T-helper 2 cell treated with Interferon-gamma antibody and Interleukin-4, amounts not matched to agents 5 μg/mL and 100 μg/mL, for 36 hours (primary cell): ENCODE results near the gene PCSK6.

Experiments
- DNase-seq: peaks from one replicate; pipeline ENCODE4 v3.0.0; 2021; ENCODE audit warnings: low spot score
- H3K27ac Mint-ChIP-seq: one replicate; pipeline ENCODE4 v1.8.0; 2021; ENCODE audit warnings: mild to moderate bottlenecking, mixed read lengths
- H3K27me3 Mint-ChIP-seq: one replicate; pipeline ENCODE4 v1.8.0; 2021; ENCODE audit warnings: low read depth, mixed read lengths
- H3K36me3 Mint-ChIP-seq: one replicate; pipeline ENCODE4 v1.8.0; 2021; ENCODE audit warnings: low read depth, mixed read lengths
- H3K4me1 Mint-ChIP-seq: one replicate; pipeline ENCODE4 v1.8.0; 2021; ENCODE audit warnings: low read depth, mixed read lengths
- H3K4me3 Mint-ChIP-seq: one replicate; pipeline ENCODE4 v1.8.0; 2022; ENCODE audit warnings: mild to moderate bottlenecking, moderate library complexity, mixed read lengths
- H3K9me3 Mint-ChIP-seq: one replicate; pipeline ENCODE4 v1.8.0; 2021; ENCODE audit warnings: mixed read lengths

Gene PCSK6

DNA sequence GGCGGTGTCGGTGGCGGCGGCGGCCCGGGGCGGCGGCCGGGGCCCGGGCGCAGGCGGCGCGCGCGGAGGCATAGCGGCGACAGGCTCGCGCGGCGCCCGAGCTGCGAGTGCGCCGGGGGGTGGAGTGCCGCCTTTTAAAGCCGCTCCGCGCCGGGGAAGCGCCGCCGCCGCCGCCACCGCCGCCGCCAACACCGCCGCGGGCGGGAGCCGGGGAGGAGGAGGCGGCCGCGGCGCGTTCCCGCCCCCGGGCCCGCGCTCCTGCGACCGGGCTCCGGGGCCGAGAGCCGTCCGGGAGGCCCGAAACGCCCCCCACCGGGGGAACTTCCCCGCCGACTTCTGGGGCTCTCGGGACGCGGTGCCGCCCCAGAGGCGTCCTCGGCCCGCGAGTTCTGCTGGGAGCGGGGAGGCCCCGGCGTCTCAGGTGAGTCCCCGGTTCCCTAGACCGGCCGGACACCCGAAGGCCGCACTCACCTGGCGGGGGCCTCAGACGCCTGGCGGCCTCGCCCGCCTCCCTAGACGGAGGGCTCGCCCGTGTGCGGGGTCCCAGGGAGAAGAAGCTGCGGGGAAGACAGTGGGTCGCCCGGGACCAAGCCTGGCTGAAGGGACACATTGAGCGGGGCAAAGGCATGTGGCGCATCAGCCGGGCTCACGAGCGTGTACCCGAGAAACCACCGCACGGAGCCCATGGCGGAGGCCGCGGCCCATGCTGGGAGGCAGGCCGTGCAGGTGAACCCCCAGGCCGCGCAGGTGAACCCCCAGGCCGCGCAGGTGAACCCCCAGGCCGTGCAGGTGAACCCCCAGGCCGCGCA lies at the start of gene PCSK6:
PCSK6 (minus strand) TSS at position 109 of the 809 bp plus-strand sequence; CDS start at position 72, 37 bp downstream.
- H3K27me3 Mint-ChIP-seq, result peaks cover 71% of the 10 kb centered on the region
- H3K27ac Mint-ChIP-seq, result no peak within 1 kb of the TSS
- H3K4me3 Mint-ChIP-seq, result peak within 1 kb of the TSS; percentile 43
- no peaks in the 10 kb centered on the region for H3K9me3 Mint-ChIP-seq
- H3K36me3 Mint-ChIP-seq, result no peaks in the 10 kb centered on the region
- no peak for DNase-seq
- no peaks in the 10 kb centered on the region for H3K4me1 Mint-ChIP-seq

DNA sequence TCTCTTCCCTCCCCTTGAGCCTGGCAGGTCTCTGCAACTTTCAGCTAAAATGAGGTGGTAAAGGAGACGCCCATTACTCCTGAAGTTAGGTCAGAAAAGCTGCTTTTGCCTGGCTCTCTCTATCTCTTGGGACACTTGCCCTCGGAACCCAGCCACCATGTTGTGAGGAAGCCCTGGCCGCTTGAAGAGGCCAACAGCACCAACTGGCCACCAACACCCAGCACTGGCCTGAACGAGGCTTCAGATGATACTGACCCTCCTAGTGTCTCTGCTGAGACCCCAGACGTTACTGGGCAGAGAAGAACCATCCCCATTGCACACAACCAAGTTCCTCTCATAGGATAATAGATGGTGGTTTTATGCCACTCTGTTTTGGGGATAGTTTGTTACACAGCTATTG lies 49.5 kb upstream of the PCSK6 start:
- no peaks in the 10 kb centered on the region for H3K27me3 Mint-ChIP-seq
- DNase-seq, result no peak
- no peaks in the 10 kb centered on the region for H3K9me3 Mint-ChIP-seq
- no peak overlapping the region for H3K27ac Mint-ChIP-seq
- no peaks in the 10 kb centered on the region for H3K36me3 Mint-ChIP-seq
- no peak overlapping the region for H3K4me3 Mint-ChIP-seq
- no peaks in the 10 kb centered on the region for H3K4me1 Mint-ChIP-seq

DNA sequence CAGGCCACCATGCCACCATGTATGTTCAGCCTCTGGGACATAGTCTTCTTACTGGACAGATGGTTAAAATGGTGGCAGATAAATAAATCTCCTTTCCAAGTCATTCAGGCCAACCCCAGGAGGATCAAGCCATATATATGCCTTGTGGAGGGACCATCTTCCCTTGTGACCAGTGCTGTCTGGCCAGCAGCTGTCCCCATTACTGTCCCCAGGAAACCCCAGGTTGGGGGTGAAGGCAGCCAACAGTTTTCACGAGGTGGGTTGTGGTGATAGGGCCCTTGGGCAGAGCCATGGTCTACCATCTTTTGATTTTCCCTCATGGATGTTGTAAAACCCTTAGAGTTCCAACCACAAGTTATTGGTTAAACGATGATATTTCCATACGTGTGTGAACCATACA lies 48.7 kb upstream of the PCSK6 start:
- no peaks in the 10 kb centered on the region for H3K4me1 Mint-ChIP-seq
- no peaks in the 10 kb centered on the region for H3K36me3 Mint-ChIP-seq
- H3K27me3 Mint-ChIP-seq, result no peaks in the 10 kb centered on the region
- no peak overlapping the region for H3K27ac Mint-ChIP-seq
- no peak for DNase-seq
- no peaks in the 10 kb centered on the region for H3K9me3 Mint-ChIP-seq
- H3K4me3 Mint-ChIP-seq, result no peak overlapping the region

DNA sequence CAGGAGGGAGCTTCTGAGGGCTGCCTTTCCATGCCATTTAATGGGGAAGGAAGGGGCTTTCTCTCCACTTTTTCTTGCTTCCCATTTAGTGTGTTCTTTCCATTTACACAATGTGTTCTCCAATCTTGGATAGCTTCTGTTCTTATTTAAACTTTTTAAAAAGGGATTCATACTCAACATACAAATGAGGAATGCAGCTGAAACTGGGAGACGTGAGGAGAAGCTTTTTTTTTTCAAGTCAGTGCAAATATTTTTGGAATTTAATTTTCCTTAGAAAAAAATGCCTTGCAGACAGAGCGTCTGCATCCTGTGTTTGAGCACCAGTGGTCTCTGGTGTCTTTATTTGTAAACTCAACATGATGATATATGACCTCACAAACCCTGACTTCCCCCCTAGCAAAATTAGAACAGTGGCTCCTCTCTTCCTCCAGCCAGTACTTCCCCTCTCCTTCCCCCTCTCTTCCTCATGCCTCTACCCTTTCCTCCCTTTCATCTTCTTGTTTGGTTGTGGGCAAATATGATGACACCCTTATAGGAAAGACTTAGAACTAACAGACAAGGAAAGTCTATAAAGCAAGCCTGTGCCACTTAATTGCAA lies 48.1 kb upstream of the PCSK6 start:
- H3K27me3 Mint-ChIP-seq, result no peaks in the 10 kb centered on the region
- no peaks in the 10 kb centered on the region for H3K9me3 Mint-ChIP-seq
- H3K36me3 Mint-ChIP-seq, result no peaks in the 10 kb centered on the region
- no peaks in the 10 kb centered on the region for H3K4me1 Mint-ChIP-seq
- no peak overlapping the region for H3K4me3 Mint-ChIP-seq
- no peak for DNase-seq
- no peak overlapping the region for H3K27ac Mint-ChIP-seq

DNA sequence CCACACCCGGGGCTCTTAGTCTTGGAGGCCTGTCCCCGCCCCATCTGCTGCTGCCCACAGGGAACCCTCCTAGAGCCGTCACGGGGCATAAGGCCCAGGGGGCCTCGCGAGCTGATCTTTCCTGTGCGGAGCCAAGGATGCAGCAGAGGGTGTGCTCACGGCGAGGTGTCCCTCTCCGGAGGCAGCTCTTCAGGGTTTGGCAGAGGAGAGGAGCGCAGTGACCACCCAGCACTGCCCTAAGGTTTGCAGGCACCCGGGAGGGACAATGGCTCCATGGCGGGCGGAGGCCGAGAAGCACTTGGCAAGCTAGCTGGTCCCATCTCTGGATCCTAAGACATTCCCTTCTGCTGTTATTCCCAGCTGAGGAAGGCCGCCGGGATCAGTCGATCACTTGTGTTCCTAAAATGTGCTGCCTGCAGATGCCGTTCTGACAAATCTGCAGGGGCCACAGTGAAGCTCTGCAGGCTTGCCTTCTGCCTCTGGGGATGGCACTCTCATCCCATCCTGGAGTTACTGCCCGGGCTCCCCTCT lies 47.4 kb upstream of the PCSK6 start:
- Mint-ChIP-seq H3K27ac (no peak overlapping the region), H3K27me3 (no peaks in the 10 kb centered on the region), H3K4me3 (no peak overlapping the region), H3K9me3 (no peaks in the 10 kb centered on the region), H3K4me1 (no peaks in the 10 kb centered on the region), H3K36me3 (no peaks in the 10 kb centered on the region)
- no peak for DNase-seq

DNA sequence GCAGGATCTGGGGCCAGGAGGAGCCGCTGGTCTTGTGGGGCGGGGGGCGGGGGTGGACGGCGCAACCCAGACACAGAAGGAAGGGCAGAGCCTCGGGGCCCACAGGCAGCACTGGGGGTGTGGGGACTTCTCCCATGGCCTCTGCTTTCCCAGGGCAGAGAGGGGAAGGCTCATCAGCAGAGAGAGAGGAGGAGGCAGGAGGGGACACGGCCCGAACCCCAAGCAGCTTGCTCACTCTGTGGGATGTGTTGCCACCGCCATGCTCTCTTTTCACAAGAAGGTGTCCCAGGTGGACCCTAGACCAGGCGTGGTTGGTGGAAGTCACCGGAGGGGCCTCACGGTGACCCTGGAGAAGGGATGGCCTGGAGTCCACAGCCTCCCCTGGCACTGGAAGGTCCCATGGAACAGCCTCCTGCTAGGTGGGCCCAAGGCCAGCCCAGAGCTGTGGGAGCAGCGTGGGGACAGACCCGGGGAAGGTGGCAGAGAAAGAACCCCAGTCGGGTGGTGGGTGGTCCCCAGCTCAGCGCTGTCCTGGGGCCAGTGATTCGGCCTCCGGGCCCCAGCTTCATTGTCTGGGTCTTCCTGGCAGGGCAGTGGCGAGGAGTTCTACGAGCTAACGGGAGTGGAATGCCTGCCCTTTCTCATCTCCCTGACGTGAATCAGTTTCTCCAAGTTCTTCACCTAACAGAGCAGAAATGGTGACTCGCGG lies 46.8 kb upstream of the PCSK6 start:
- Mint-ChIP-seq H3K36me3 (no peaks in the 10 kb centered on the region), H3K9me3 (no peaks in the 10 kb centered on the region), H3K27ac (no peak overlapping the region), H3K4me3 (no peak overlapping the region), H3K27me3 (no peaks in the 10 kb centered on the region), H3K4me1 (no peaks in the 10 kb centered on the region)
- no peak for DNase-seq

DNA sequence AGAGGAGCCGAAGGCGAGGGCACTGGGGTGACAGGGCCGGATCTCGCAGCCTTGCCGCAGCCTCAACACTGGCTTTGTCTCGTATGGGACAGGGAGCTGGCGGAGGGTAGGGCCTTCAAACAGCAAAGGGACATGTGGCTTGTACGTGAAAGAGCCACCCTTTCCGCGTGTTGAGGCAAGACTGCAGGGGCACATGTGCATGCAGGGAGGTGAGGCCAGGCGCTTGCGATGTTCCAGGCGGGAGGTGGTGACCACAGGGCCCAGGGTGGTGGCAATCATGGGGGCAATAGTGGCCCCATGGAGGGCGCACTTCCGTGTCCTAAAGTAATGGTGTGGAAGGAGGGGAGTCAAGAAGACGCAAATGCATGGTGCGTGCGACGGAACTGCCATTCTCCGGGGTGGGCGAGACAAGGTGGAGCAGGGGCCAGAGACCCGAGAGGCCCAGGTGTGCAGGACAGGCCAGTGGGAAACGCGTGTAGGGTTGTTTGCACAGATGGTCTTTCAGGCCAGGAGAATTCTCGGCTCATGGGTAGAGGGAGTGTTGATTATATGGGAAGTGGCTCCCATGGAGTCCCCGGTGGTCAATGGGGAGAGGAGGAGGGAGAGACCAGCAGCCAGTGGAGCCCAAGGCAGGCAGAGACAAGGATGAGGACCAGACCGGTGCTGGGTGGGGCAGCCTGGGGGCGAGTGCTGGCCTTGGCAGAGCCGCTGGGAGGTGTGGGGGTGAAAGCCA lies 45.8 kb upstream of the PCSK6 start:
- no peak for DNase-seq
- no peak overlapping the region for H3K4me3 Mint-ChIP-seq
- no peak overlapping the region for H3K27ac Mint-ChIP-seq
- H3K36me3 Mint-ChIP-seq, result no peaks in the 10 kb centered on the region
- no peaks in the 10 kb centered on the region for H3K9me3 Mint-ChIP-seq
- H3K4me1 Mint-ChIP-seq, result no peaks in the 10 kb centered on the region
- no peaks in the 10 kb centered on the region for H3K27me3 Mint-ChIP-seq

DNA sequence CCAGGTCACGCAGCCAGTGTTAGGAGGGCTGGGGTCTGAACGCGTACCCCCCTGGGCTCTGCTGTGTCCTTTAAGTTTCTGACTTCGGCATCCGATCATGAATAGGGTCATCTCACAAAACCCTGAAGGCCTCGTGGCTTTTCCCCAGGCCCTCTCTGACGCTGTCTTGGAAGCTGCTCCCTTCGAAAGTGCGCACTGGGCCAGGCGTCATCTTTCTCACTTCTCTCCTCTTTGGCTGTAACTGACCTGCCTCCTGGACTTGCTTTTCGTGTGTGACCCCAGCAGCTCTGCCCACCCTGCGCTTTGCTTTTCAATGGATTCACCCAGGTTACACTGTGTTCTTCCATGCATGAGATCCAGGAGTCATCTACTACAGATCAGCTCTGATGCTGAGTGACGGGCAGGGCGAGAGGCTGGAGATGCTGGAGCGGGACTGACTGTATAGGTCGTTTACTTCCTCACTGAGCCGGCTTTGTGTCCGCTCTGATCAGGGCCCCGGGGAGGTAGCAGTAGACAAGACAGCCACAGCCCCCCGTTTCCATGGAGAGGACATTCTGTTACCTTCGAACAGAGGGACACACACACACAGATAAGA lies 45.0 kb upstream of the PCSK6 start:
- Mint-ChIP-seq H3K4me3 (no peak overlapping the region), H3K27me3 (no peaks in the 10 kb centered on the region), H3K4me1 (no peaks in the 10 kb centered on the region), H3K36me3 (no peaks in the 10 kb centered on the region), H3K27ac (no peak overlapping the region), H3K9me3 (no peaks in the 10 kb centered on the region)
- DNase-seq, result no peak

DNA sequence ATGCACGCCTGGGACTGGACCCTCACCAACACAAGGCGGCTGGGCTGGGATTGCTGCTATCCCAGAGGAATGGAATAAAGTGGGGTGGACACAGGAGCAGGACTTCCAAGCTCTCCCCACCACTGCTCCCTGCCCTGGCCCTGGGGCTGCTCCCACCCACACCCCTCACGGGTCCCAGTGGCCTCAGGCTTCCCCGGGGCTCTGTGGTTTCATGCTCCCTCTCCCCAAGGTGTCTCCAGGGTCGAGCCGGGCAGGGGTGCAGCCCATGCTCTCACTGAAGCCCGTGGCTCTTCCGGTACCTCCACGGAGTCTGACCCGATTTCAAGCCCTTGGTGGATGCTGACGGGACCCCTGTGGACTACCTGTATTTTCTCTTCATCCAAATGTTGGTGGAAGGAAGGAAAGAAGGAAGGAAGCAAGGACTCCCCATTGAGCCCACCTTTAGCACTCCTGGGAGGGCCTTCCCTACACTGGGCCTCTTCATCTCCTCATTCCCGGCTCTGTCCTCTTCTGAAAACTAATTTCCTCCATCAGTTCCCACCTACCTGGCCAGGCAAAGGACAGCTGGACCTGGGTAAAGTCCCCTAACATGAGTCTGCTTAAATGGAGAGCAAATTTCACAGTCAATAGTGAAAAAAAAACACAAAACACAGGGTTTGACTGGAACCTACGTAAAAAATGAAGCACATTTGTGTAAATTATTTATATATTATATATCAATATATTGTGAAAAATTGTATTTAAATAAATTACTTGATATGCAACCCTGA lies 44.0 kb upstream of the PCSK6 start:
- no peaks in the 10 kb centered on the region for H3K9me3 Mint-ChIP-seq
- no peak overlapping the region for H3K27ac Mint-ChIP-seq
- no peaks in the 10 kb centered on the region for H3K36me3 Mint-ChIP-seq
- no peak for DNase-seq
- H3K4me3 Mint-ChIP-seq, result no peak overlapping the region
- H3K4me1 Mint-ChIP-seq, result no peaks in the 10 kb centered on the region
- H3K27me3 Mint-ChIP-seq, result no peaks in the 10 kb centered on the region

DNA sequence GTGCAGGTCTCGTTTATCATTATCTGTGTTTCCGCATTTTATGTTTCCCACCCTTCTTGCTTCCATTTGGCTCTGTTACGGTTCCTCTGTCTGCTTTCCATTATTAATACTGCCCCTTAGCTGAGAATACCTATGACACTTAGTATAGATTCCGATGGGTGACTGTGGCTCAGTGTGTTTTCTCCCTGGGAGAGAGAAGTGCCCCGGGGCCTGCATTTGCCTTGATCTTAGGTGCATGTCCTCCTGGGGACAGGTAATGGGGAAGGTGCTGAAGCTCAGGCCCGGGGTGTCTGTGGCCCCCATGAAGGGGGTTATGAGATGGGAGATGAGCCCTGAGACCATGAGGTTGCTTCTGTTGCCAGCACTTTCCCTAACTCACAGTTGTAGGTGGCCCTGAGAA lies 43.4 kb upstream of the PCSK6 start:
- DNase-seq, result no peak
- H3K27me3 Mint-ChIP-seq, result peaks cover 2% of the 10 kb centered on the region
- H3K9me3 Mint-ChIP-seq, result no peaks in the 10 kb centered on the region
- H3K27ac Mint-ChIP-seq, result no peak overlapping the region
- H3K4me3 Mint-ChIP-seq, result no peak overlapping the region
- H3K36me3 Mint-ChIP-seq, result no peaks in the 10 kb centered on the region
- H3K4me1 Mint-ChIP-seq, result no peaks in the 10 kb centered on the region

DNA sequence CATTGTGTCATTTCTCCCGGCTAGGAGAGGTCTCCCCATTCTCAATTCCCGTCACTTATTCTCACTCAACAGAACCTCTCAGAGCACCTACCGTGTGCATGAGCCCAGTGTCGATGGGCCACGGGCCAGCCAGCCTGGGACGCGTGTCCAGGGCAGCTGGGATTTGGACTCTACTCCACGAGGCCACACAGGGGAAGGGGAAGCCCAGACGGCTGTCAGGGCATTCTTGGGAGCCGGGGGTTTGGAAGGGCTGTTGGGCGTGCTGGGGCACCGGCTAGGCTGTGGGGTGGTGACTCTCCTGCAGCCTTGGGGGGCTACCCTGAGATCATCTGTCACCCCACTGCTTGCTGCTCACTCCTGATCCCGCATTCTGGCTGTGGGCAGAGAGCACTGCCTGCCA lies 41.7 kb upstream of the PCSK6 start:
- DNase-seq, result no peak
- Mint-ChIP-seq H3K27ac (no peak overlapping the region), H3K27me3 (peaks cover 2% of the 10 kb centered on the region), H3K4me1 (no peaks in the 10 kb centered on the region), H3K36me3 (no peaks in the 10 kb centered on the region), H3K4me3 (no peak overlapping the region), H3K9me3 (no peaks in the 10 kb centered on the region)

DNA sequence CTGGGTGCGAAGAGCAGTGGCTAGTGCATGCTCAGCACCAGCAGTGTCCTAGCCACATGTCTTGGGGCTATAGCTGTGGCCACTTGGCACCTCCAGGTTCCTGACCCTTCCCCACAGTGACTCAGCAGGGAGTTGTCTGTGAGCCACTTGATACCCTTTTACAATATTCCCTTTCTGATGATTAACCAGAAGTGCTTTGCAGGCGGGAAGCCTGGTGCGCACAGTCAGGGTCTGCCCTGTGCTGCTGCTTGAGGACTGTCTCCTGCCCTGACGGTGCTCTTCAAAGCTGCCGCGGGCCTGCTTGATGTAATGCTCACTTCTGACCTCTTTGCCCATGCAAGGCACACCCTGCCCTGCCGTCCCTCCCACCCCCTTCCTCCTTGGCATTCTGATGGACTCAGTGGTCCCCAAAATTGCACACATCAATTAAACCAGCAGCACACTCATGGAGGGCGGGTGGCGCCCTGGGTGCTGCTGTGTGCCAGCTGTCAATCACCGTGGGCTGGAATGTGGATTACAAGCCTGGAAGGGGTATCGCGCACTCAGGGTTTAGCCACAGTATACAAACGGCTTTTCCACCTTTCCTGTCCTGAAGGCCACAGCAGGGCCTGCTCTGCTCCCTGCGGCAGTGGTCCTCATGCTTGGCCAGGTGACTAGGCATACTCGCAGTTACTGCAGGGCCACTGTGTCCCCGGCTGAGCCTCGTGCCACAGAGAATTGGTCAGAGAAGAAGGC lies 40.9 kb upstream of the PCSK6 start:
- Mint-ChIP-seq H3K36me3 (no peaks in the 10 kb centered on the region), H3K9me3 (no peaks in the 10 kb centered on the region), H3K4me1 (no peaks in the 10 kb centered on the region), H3K27ac (no peak overlapping the region), H3K4me3 (no peak overlapping the region), H3K27me3 (peaks cover 2% of the 10 kb centered on the region)
- DNase-seq, result no peak
